NT2/D1 (cell line): ENCODE results near the gene DBNDD2.

Source experiments
- DNase-seq: peaks from one replicate; pipeline ENCODE4 v3.0.0-alpha.2; 2011; ENCODE audit warnings: low read depth, low spot score
- H3K27me3 ChIP-seq: 2 replicates; pipeline ENCODE4 v1.6.0; 2011; ENCODE audit warnings: mild to moderate bottlenecking; ENCODE audit not compliant: insufficient read length, insufficient read depth
- H3K36me3 ChIP-seq: 2 replicates; pipeline ENCODE4 v1.6.1; 2011; ENCODE audit warnings: mild to moderate bottlenecking, low read length, mixed read lengths; ENCODE audit not compliant: insufficient read depth, insufficient read length
- H3K4me1 ChIP-seq: 2 replicates; pipeline ENCODE4 v1.5.1; 2011; ENCODE audit not compliant: insufficient read depth, insufficient read length
- H3K4me3 ChIP-seq: 2 replicates; pipeline ENCODE4 v1.5.1; 2011; ENCODE audit warnings: low read depth; ENCODE audit not compliant: insufficient read length
- H3K9ac ChIP-seq: 2 replicates; pipeline ENCODE4 v1.6.0; 2011; ENCODE audit warnings: low read depth; ENCODE audit not compliant: insufficient read length
- H3K9me3 ChIP-seq: 2 replicates; pipeline ENCODE4 v1.5.1; 2011; ENCODE audit warnings: mild to moderate bottlenecking, low read length; ENCODE audit not compliant: insufficient read depth
- SUZ12 ChIP-seq: IDR thresholded peaks from 2 replicates; pipeline ENCODE4 v1.6.1; 2011; ENCODE audit not compliant: insufficient read length, insufficient read depth; ENCODE audit errors: extremely low read depth
- YY1 ChIP-seq: IDR thresholded peaks from 2 replicates; pipeline ENCODE4 v1.6.1; 2011; ENCODE audit not compliant: insufficient read length, insufficient read depth
- ZNF274 ChIP-seq: IDR thresholded peaks from 2 replicates; pipeline ENCODE4 v1.6.1; 2011; ENCODE audit warnings: mild to moderate bottlenecking, low read depth, low read length

DBNDD2 gene

DNA sequence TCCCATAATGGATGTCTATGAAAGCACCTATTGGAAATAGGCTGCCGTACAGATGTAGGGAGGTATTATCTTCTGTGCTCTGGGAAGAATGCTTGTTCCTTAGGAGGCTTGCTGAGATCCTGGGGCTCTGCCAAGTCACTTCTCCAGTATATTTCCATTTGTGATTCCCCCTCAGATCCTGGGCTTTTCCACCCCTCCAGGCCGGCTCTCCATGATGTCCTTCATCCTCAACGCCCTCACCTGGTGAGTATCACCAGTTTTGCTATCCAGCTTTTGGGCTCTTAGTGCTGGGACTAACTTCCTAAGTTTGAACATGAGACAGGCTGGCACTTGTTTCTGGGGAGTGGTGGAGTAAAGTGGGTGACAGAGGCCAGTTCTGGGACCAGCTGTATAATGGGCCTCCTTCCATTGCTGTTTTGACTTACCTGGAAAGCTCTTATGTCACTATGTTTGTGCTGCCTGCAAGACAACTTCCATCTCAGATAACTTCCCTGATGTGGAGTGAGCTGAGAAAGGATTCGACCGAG, 42.6 kb upstream of the DBNDD2 start:
- DNase-seq = no peak
- TF ChIP-seq YY1 = no peak
- TF ChIP-seq ZNF274 = no peak
- no peak for TF ChIP-seq SUZ12
- Histone ChIP-seq H3K4me1 (peaks cover 2% of the 10 kb centered on the region), H3K36me3 (peaks cover 45% of the 10 kb centered on the region), H3K4me3 (no peak overlapping the region), H3K27me3 (no peaks in the 10 kb centered on the region), H3K9ac (no peak overlapping the region), H3K9me3 (no peaks in the 10 kb centered on the region)

GRCh38 chr20:45366192-45366591, 41.9 kb upstream of the DBNDD2 start:
- Histone ChIP-seq H3K4me3 (no peak overlapping the region), H3K36me3 (peaks cover 47% of the 10 kb centered on the region), H3K27me3 (no peaks in the 10 kb centered on the region), H3K9ac (no peak overlapping the region), H3K4me1 (peaks cover 2% of the 10 kb centered on the region), H3K9me3 (no peaks in the 10 kb centered on the region)
- DNase-seq = no peak
- no peak for TF ChIP-seq YY1
- TF ChIP-seq SUZ12 = no peak
- TF ChIP-seq ZNF274 = no peak

DNA sequence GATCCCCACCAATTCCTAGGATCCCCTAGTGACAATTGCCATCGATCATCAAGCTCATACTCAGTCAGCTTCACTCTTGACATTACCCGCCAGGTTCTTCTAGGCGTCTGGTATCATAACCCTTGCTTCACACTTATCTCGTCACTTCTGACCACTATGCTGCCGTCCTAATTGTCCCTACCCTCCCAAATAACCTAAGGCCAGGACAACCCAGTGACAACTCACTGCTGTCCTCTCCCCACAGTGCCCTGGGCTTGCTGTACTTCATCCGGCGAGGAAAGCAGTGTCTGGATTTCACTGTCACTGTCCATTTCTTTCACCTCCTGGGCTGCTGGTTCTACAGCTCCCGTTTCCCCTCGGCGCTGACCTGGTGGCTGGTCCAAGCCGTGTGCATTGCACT, 41.5 kb upstream of the DBNDD2 start:
- Histone ChIP-seq H3K36me3 (peaks cover 47% of the 10 kb centered on the region), H3K4me1 (peaks cover 2% of the 10 kb centered on the region), H3K9ac (no peak overlapping the region), H3K4me3 (no peak overlapping the region), H3K9me3 (no peaks in the 10 kb centered on the region), H3K27me3 (no peaks in the 10 kb centered on the region)
- DNase-seq = no peak
- TF ChIP-seq YY1 = no peak
- no peak for TF ChIP-seq SUZ12
- no peak for TF ChIP-seq ZNF274

- peaks cover 2% of the 10 kb centered on the region for H3K4me1 ChIP-seq
These were observed 41.0 kb upstream of the DBNDD2 start for GRCh38 chr20:45367126-45367525.

GRCh38 chr20:45368221-45368980, 39.7 kb upstream of the DBNDD2 start:
- H3K4me1 ChIP-seq = peaks cover 2% of the 10 kb centered on the region
- no peak for DNase-seq
- peaks cover 47% of the 10 kb centered on the region for H3K36me3 ChIP-seq
- no peaks in the 10 kb centered on the region for H3K27me3 ChIP-seq
- TF ChIP-seq ZNF274 = no peak
- no peak for TF ChIP-seq YY1
- no peak for TF ChIP-seq SUZ12
- no peak overlapping the region for H3K4me3 ChIP-seq
- no peak overlapping the region for H3K9ac ChIP-seq
- no peaks in the 10 kb centered on the region for H3K9me3 ChIP-seq

More at GRCh38 chr20:45367126-45367525, 41.0 kb upstream of the DBNDD2 start:
- H3K9ac ChIP-seq = no peak overlapping the region
- no peaks in the 10 kb centered on the region for H3K27me3 ChIP-seq
- peaks cover 47% of the 10 kb centered on the region for H3K36me3 ChIP-seq
- no peaks in the 10 kb centered on the region for H3K9me3 ChIP-seq
- no peak overlapping the region for H3K4me3 ChIP-seq
- no peak for DNase-seq
- no peak for TF ChIP-seq SUZ12
- TF ChIP-seq ZNF274 = no peak
- no peak for TF ChIP-seq YY1

DNA sequence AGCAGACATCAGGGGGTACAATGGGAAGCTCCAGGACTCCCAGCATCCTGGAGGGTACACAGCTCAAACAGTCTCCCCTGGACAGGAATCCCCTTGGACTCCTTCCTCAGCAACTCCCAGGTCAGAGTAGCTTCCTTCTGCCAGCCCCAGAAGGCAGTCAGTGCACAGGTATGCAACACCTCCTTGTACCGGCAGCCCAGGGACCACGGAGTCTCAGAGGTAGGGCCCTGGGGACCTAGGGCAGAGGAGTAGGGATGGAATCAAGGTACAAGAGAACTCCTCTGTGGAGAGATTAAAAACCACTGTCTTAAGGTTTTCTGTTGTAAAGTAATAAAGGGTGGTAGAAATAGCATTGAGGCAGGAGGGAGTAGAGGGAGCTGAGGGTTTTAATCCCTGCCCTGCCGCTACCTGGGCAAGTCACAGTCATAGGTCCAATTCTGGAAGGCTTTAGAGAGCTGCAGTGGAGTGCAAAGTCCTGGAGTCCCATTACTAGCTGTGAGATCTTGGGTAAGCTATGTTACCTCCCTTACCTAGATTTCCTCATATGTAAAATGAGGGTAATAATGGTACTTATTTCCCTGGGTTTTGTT, 37.4 kb upstream of the DBNDD2 start:
- Histone ChIP-seq H3K9ac (no peak overlapping the region), H3K4me3 (no peak overlapping the region), H3K9me3 (no peaks in the 10 kb centered on the region), H3K4me1 (peaks cover 2% of the 10 kb centered on the region), H3K27me3 (no peaks in the 10 kb centered on the region), H3K36me3 (peaks cover 38% of the 10 kb centered on the region)
- no peak for DNase-seq
- TF ChIP-seq YY1 (no peak), ZNF274 (no peak), SUZ12 (no peak)

GRCh38 chr20:45372241-45372640, 35.8 kb upstream of the DBNDD2 start:
- H3K36me3 ChIP-seq = peaks cover 22% of the 10 kb centered on the region
- peaks cover 2% of the 10 kb centered on the region for H3K4me1 ChIP-seq
- no peaks in the 10 kb centered on the region for H3K9me3 ChIP-seq
- H3K4me3 ChIP-seq = no peak overlapping the region
- TF ChIP-seq YY1 = no peak
- TF ChIP-seq ZNF274 = no peak
- TF ChIP-seq SUZ12 = no peak
- no peaks in the 10 kb centered on the region for H3K27me3 ChIP-seq
- DNase-seq = no peak
- H3K9ac ChIP-seq = no peak overlapping the region
